GM21423 (cell line): Measurements from ENCODE around the gene NDFIP2.
"Not testable (repeated sequence)": the region's sequence is repeated elsewhere in the genome, so short reads cannot be mapped to it uniquely, and the experiment has no call there.

ENCODE experiments used
- ATAC-seq: cut with Tn5 transposase; IDR thresholded peaks from one replicate; pipeline ENCODE4 v1.9.1; 2021; ENCODE audit warnings: mild to moderate bottlenecking, moderate library complexity; ENCODE audit not compliant: unreplicated experiment

Gene NDFIP2

DNA sequence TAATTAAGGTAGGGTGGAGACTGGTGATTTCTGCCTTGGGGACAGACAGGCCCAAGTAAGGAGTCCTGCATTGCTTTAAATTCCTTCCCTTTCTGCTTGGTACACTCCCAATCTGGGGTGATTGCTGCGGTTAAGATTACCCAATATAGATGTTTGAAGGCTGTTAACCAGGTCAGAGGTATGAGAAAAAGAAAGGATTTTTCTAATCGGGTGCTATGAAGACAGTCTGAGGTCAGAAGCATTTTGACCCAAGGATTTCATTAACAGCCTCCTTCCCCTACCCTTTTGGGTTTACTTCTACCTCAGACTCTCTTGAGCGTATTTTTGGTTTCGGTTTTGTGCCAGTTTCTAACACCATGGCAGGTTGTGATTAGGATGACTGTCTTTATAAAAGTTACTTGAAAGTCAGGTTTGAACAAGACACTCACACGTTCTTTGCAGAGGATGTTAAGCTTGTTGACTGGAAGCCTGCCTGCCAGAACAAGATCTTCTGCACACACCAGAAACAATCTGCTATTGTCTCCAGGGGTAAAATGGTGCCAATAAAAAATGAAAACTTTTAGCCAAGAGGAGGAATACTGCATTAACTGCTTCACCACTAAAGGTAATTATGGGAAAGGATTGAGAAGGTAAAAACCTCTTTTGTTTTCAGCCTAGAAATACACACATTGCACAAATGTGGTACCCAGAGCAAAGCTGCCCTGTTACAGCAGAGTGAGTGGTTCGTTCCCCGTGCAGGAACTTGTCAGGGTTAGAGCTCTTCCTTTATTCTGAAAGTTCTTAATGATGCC lies 108.8 kb downstream of the NDFIP2 start:
- no peak for ATAC-seq

DNA sequence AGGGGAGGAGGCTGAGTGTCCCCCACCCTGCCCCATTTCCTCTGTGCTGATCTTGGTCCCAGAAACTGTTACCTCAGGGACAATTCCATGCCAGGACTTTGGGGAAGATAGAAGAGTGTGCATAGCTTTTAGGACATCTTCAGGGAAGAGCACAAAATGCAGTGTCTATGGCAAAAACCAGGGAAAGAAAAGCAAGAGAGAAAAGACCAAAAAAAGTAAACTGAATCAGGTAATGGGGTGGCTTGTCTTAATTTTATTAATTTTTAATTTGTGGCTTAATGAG lies 109.4 kb downstream of the NDFIP2 start:
- ATAC-seq = no peak

DNA sequence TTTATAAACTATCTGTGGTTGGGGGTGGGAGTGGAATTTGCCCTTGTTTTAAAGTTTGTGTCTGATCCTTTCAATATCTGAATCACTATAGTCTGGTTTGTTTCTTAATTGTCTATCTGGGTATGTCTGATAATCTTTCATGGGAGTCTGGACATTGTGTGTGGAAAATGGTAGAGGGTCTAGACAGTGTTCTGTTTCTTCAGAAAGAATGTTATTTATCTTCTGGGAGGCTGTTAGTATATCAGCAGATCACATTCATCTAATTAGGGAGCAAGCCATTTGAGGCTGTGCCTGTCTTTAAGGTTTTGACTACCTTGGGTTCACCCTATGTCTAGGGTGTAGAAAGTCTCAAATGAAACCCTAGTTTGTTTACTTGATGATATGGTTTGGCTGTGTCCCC lies 110.5 kb downstream of the NDFIP2 start:
- ATAC-seq = no peak

DNA sequence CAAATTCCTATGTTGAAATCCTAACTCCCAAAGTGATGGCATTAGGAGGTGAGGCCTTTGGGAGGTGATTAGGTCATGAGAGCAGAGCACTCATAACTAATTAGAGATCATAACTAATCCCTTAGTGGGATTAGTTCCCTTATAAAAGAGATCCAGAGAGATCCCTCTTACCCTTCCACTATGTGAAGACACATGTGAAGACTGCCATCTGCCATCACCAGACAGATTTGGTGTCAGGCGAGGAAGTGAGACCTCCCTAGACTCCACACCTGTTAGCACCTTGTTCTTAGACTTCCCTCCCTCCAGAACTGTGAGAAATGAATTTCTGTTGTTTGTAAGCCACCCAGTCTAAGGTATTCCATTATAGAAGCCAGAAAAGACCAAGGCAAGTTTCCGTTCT lies 112.2 kb downstream of the NDFIP2 start:
- no peak for ATAC-seq

DNA sequence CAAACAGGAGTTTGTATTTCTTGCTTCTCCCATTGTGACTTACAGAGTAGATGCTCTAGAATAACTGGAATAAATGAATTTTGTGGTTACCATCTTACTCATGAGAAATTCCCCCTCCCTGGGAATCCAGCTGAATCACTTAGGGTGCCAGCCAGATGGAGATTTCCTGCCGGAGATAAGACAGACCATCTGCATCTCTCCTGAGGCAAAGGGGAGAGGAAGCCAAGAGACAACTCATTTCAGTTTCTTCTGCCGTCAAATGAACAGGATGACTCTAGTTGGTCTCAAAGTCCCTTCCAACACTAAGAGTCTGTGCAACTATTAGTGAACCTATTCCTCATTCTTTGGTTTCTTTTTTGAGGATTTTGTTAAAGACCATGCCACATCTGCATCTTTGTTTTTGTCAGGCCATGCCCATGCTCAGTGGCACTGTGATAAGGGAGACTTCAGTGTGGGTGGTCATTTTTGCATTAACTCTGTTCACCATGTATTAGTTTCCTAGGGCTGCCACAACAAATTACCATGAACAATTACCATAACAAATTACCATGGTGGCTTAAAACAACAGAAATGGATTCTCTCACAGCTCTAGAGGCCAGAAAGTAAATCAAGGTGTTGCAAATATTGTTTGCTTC lies 112.8 kb downstream of the NDFIP2 start:
- no peak for ATAC-seq

DNA sequence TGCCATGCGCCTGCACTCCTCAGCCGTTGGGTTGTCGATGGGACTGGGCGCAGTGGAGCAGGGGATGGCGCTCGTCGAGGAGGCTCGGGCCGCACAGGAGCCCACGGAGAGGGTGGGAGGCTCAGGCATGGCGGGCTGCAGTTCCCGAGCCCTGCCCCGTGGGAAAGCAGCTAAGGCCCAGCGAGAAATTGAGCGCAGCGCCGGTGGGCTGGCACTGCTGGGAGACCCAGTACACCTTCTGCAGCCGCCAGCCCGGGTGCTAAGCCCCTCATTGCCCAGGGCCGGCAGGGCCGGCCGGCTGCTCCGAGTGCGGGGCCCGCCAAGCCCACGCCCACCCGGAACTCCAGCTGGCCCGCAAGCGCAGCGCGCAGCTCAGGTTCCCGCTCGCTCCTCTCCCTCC lies 119.2 kb downstream of the NDFIP2 start:
- not testable (repeated sequence) for ATAC-seq

DNA sequence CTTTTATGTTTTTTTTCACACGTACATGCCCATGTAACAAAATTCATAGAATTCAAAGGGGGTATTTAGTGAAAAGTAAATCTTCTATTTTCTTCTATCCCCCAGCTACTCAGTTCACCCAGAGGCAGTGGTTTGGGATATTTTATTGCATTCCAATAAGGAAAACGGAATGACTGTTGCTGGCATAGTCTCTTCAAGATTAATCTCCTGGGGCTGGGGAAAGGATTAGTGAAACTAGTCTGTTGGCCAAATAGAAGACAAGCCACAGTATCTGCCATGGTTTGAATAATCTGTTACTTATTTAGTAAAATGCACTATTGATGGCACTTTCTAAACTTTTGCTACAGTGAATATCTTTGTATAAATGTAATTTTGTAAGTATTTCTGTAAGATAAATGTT lies 122.0 kb downstream of the NDFIP2 start:
- no peak for ATAC-seq

DNA sequence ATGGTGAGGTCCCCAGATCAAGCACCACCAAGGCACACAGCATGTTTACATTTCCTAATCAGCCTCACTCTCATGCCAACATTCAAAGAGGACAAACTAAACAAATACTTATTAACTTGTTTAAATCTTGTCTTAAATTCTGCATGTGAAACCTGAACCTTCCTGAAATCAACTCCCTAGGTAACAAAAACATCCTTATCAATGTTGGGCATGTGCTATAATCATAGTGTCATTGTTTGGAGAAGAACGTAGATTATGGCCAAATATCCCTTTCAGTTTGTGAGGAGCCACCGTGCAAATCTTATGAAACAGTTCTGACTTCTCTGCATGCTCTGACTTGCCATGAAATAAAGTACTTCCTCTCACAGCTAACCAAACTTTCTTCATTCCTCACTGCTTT lies 123.8 kb downstream of the NDFIP2 start:
- no peak for ATAC-seq
